PFSK-1 (cell line): ENCODE data around the gene KIR3DL3.

Source experiments
- POLR2AphosphoS5 ChIP-seq: IDR thresholded peaks from 2 replicates; pipeline ENCODE4 v1.6.1; 2012; ENCODE audit warnings: low read depth, mild to moderate bottlenecking, control low read depth, low read length, moderate library complexity
- REST ChIP-seq, 2 experiments: IDR thresholded peaks; 2 replicates each; pipeline versions ENCODE4 v1.6.1 to v1.8.0; 2011 to 2012; ENCODE audit warnings: low read depth in 2 of 2, low read length in 2 of 2, control low read depth in 1 of 2, inconsistent platforms in 1 of 2, mild to moderate bottlenecking in 1 of 2, moderate library complexity in 1 of 2; ENCODE audit not compliant: insufficient read depth in 1 of 2
- TAF1 ChIP-seq: IDR thresholded peaks from 2 replicates; pipeline ENCODE4 v1.6.1; 2012; ENCODE audit warnings: low read length, control low read depth, borderline replicate concordance; ENCODE audit not compliant: insufficient read depth

GRCh38 chr19:54728167-54728566, 3.9 kb downstream of the KIR3DL3 start:
- no peak for TF ChIP-seq POLR2AphosphoS5
- TF ChIP-seq TAF1 = no peak
- no peak for TF ChIP-seq REST (IDR thresholded peaks at IDR 0.05; ENCODE audit: insufficient read depth in 1 of 2, low read depth in 2 of 2, low read length in 2 of 2)
